ENCODE results near the gene ALG10B.
A peak's percentile ranks its signal among the peaks of the same experiment; 100 is the strongest.
"Not testable (repeated sequence)": the region's sequence is repeated elsewhere in the genome, so short reads cannot be mapped to it uniquely, and the experiment has no call there.

Gene ALG10B, protein sequence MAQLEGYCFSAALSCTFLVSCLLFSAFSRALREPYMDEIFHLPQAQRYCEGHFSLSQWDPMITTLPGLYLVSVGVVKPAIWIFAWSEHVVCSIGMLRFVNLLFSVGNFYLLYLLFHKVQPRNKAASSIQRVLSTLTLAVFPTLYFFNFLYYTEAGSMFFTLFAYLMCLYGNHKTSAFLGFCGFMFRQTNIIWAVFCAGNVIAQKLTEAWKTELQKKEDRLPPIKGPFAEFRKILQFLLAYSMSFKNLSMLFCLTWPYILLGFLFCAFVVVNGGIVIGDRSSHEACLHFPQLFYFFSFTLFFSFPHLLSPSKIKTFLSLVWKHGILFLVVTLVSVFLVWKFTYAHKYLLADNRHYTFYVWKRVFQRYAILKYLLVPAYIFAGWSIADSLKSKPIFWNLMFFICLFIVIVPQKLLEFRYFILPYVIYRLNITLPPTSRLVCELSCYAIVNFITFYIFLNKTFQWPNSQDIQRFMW

GRCh38 chr12:38316391-38317129 lies at the start of gene ALG10B:
Gene ALG10B (plus strand): TSS chr12:38316774. CDS start chr12:38316894, 120 bp downstream.
- DNase-seq = peak; percentile 95

DNA sequence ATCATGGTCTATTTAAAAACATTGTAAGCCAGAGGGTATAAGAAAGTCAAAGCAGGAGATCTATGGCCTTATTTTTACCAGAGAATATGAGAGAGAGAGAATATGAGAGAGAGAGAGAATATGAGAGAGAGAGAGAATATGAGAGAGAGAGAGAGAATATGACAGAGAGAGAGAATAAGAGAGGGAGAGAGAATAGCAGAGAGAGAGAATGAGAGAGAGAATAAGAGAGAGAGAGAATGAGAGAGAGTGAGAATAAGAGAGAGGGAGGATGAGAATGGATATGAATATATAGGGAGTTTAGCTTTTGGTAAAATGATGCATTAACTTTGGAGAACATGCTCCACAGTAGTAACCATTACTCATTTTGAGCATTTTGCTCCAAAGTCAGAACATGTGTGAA lies 48.0 kb upstream of the ALG10B start:
- DNase-seq = no peak

- no peak for DNase-seq
Measured at GRCh38 chr12:38269897-38270296, 46.7 kb upstream of the ALG10B start.

- DNase-seq = no peak
Measured at GRCh38 chr12:38279756-38280155, 36.8 kb upstream of the ALG10B start.

DNA sequence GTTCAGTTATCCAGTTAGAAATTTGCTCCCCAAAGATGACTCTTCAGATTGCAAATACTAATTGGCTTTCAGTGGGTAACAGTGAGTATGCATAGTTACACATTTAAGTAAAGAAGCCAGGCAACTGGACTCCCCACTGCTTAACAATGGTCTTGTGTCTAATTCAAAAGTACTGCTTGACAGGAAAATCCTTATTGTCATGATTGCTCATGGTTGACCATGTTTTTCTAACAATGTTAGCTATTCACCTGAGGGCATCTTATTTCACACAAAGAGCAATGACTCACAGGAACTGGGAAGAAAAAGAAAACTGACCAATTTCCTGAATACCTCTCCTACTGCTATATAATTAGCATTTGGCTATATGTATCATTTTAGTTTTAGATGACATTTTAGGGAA lies 33.7 kb upstream of the ALG10B start:
- no peak for DNase-seq

- DNase-seq = no peak
Measured at GRCh38 chr12:38289396-38289795, 27.2 kb upstream of the ALG10B start.

DNA sequence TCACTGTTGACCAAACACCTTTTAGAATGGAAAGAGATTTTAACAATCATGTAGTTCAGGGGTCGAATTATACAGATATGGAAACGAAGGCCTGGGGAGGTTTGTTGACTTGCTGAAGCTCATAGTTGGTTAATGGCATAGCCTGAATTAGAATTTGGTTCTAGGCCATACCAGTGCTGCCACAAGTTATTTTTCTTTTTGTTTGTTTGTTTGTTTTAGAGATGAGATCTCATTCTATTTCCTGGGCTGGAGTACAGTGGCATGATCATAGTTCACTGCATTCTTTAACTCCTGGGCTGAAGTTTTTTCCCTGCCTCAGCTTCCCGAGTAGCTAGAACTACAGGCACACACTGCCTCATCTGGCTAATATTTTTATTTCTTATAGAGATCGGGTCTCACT lies 25.4 kb upstream of the ALG10B start:
- DNase-seq = no peak

- DNase-seq = not testable (repeated sequence)
Measured at GRCh38 chr12:38302972-38303371, 13.6 kb upstream of the ALG10B start.

DNA sequence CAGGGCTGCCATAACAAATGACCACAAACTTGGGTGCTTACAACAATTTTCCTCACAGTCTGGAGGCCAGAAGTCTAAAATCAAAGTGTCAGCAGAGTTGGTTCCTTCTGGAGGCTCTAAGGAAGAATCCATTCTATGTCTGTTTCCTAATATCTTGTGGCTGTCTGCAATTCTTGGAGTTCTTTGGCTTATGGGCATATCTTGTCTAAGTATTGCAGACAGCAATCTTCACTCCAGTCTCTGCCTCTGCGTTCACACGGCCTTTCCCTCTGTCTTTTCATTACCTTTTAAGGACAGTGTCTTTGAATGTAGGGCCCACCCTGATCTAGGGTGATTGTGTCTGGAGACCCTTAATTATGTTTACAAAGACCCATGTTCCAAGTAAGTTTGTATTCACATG lies 5.4 kb downstream of the ALG10B start:
- not testable (repeated sequence) for DNase-seq

DNA sequence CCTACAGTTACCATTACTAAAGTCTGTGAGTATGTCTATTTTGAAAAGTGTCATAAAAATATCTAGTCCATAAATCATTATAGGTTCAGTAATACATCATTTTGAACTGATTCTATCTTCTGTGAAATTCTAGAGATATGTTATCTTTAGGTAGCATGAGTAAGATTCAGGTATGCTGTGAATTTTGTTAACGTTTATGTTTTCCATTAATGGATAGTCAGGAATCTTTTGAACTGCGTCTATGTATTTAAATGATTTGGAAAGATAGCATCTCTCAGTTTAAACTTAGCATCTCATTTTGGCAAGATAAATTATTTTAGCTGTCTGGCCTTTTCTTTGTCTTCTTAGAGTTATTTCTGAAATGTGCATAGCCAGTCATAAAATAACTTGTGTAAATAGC lies 8.3 kb downstream of the ALG10B start:
- no peak for DNase-seq

GRCh38 chr12:38327356-38327755 lies 10.8 kb downstream of the ALG10B start:
- no peak for DNase-seq

DNA sequence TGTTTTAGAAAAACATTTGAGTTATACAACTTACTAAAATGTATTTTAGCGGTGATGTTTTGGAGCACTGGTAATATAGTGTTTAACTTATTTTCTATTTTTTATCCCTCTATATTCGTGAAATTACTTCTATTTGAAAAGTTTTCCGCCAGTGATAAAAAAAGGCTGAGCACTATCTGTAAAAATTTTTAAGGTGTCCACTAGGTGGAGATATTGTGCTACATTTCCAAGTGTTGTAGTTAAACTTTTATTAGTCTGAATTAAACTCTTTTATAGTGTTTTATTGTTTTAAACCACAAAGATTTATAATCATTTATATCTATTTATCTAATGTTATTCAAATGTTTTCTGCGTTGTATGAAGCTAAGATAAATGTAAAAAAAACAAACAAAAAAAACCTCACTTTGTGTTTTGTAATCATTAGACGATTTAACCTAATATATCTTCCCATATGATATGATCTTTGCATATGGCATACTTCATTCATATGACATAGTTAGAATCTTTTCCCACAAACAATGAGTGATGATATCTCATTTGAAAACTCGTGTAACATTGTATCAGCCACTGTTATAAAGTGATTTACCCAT lies 11.8 kb downstream of the ALG10B start:
- no peak for DNase-seq

GRCh38 chr12:38330414-38330813 lies 13.8 kb downstream of the ALG10B start:
- DNase-seq = not testable (repeated sequence)

DNA sequence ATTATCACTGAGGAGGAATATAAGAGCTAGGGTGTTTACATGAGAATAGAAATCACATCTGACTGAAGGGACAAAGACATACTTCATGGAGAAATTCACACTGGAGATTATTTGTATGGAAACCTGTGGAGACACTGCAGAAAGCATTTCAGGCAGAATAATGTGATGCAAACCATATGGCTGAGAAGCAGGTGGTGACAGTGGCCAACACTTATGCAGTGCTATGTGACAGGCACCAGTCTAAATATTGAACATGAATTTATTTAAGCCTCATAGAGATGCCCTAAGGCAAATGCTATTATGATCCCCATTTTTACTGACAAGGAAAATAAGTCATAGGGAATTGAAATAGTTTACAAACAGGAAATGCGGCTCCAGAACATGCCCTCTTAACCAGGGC lies 16.2 kb downstream of the ALG10B start:
- no peak for DNase-seq

GRCh38 chr12:38342444-38342843 lies 25.9 kb downstream of the ALG10B start:
- no peak for DNase-seq

DNA sequence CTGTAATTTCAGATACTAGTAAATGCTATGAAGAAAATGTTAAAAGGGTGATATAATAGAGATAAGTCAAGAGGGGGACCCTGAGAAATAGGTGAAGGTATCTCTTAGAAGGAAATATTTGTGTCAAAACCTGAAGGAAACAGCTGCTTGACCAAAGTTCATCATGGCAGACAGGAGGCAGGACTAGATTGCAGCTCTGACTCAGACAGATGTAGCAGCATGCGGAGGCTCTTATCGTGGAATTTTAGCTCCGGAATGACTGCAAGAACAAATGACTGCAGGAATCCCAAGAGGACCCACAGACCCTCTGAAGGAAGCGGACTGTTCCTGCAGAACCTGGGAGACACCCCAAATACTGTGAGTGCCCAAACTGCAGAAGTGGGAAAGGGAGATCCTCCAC lies 26.7 kb downstream of the ALG10B start:
- DNase-seq = not testable (repeated sequence)

- not testable (repeated sequence) for DNase-seq
Measured at GRCh38 chr12:38343916-38344315, 27.3 kb downstream of the ALG10B start.

GRCh38 chr12:38350342-38351174 lies 34.0 kb downstream of the ALG10B start:
- no peak for DNase-seq

DNA sequence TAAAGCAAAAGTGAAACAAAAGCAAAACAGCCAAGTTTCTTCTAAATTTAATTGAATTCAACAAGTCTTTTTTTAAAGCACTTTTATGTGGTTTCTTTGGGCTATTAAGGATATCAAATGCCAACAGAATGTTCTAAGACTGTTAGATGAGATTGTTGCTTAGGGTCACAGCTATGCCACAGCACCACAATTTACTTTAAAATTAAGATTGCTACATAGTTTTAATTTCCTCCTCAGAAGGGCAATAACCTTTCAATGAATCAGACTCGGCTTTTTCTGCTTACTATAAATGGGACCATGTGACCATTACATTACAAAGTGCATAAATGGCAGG lies 34.6 kb downstream of the ALG10B start:
- DNase-seq = not testable (repeated sequence)

- DNase-seq = no peak
Measured at GRCh38 chr12:38367506-38367905, 50.9 kb downstream of the ALG10B start.

DNA sequence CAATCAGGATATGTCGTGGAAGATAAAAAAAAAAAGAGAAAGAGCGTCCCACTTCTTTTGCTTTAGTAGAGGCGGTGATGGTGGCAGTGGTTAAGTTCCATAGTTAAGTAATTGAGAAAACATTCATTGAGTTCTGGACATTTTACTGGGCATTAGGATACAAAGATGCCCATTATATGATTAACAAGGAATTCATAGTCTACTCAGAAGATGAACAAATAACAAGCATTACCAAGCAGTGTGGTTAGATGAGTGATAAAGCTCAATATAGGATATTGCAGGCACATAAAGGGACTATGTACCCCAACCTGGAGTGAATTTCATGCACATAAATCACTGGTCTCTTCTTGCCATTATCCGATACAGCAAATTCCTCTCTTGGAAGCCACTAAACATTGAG lies 53.7 kb downstream of the ALG10B start:
- DNase-seq = no peak

GRCh38 chr12:38373784-38374183 lies 57.2 kb downstream of the ALG10B start:
- DNase-seq = no peak

GRCh38 chr12:38374751-38375150 lies 58.2 kb downstream of the ALG10B start:
- DNase-seq = no peak

Data from NCI-H2107 (cell line).